Left lung (tissue), 10 donors: Measurements from ENCODE around the gene TTYH2. TPM values are rescaled to one million over a fixed set of nuclear protein-coding genes. Genes with fewer than 3 reads are reported as not detected.

Experiments used
- ATAC-seq: fragments of 200-7000 bp; cut with Tn5 transposase; one replicate; pipeline ENCODE4 v1.9.1; 2020; ENCODE audit warnings: moderate library complexity
- DNase-seq, 4 donors: peaks; one replicate each; pipeline ENCODE4 v3.0.0-alpha.2; 2013 to 2020
- H3K27ac ChIP-seq, 2 donors: fragments of 200-600 bp; sonication (generic) in 1 of 2; one replicate each; pipeline versions ENCODE4 v1.5.0 to v1.8.0; 2020 to 2021
- H3K27me3 ChIP-seq, 2 donors: fragments of 200-600 bp; sonication (generic) in 1 of 2; one replicate each; pipeline versions ENCODE4 v1.5.0 to v1.8.0; 2020 to 2021
- H3K36me3 ChIP-seq, 2 donors: fragments of 200-600 bp; sonication (generic) in 1 of 2; one replicate each; pipeline versions ENCODE4 v1.5.0 to v1.8.0; 2020 to 2021
- H3K4me1 ChIP-seq, 2 donors: fragments of 200-600 bp; one replicate each; pipeline ENCODE4 v1.8.0; 2021
- H3K4me3 ChIP-seq, 2 donors: fragments of 200-600 bp; sonication (generic) in 1 of 2; one replicate each; pipeline versions ENCODE4 v1.5.0 to v1.8.0; 2020 to 2021; ENCODE audit warnings: mild to moderate bottlenecking in 1 of 2
- H3K9me3 ChIP-seq, 2 donors: fragments of 200-600 bp; sonication (generic) in 1 of 2; one replicate each; pipeline versions ENCODE4 v1.5.0 to v1.8.0; 2020 to 2021
- intact Hi-C, 2 donors: fragments of 100-400 bp; cut with DNase I; formaldehyde crosslinking; loops; one replicate each; pipeline versions ENCODE4 v1.11.2 to v1.14.2; 2022
- polyA plus RNA-seq, 6 donors: library from polyadenylated mRNA; unstranded; fragments of 120-200 nt; gene quantifications; one replicate each; pipeline ENCODE4 v1.2.1, GENCODE V29; 2013; ENCODE audit not compliant: insufficient read length in 6 of 6
- total RNA-seq, 2 donors: library from RNA; stranded (reverse); fragmentation: NEBNext Ultra II Directional; extraction: Animal tissue kit (Norgen Biotek cat#: 25700); gene quantifications; one replicate each; pipeline ENCODE4 v1.2.1, GENCODE V29; 2021
- TF ChIP-seq, protein P1 (sequence below), 2 donors: fragments of 200-600 bp; sonication (generic) in 1 of 2; IDR thresholded peaks; one replicate each; pipeline versions ENCODE4 v1.5.0 to v1.8.0; 2021; ENCODE audit warnings: antibody characterized with exemption in 2 of 2
- donor health status: DM: no; HTN: yes; CAD: no.
- donor health status: DM: no; HTN: no; CAD: no.

TTYH2 gene
- total and polyA plus RNA-seq, 8 donors: 6.9 to 22.1 (median 16.5) TPM

DNA sequence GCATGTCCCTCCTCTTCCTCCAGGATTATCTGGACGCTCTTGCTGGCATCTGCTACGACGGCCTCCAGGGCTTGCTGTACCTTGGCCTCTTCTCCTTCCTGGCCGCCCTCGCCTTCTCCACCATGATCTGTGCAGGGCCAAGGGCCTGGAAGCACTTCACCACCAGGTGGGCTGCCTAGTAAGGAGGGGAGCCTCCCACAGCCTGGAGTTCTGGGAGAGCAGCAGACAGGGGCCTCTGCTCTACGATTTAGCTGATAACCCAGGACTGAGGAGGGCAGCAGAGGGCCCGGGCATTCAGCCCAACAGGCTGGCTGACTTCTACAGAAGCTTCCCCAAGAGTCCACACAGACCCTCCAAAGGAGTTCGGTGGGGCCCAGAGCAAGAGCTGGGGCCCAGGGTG lies 38.8 kb downstream of the TTYH2 start:
- Histone ChIP-seq H3K27me3 (no peaks in the 10 kb centered on the region), H3K27ac (no peak overlapping the region), H3K36me3 (peaks cover 0 to 6% of the 10 kb centered on the region in 2 donors), H3K4me1 (no peaks in the 10 kb centered on the region), H3K4me3 (no peak overlapping the region), H3K9me3 (no peaks in the 10 kb centered on the region)
- ATAC-seq: no peak
- DNase-seq: peak in 1 of 4 donors; percentile 31
- TF ChIP-seq, protein P1, sequence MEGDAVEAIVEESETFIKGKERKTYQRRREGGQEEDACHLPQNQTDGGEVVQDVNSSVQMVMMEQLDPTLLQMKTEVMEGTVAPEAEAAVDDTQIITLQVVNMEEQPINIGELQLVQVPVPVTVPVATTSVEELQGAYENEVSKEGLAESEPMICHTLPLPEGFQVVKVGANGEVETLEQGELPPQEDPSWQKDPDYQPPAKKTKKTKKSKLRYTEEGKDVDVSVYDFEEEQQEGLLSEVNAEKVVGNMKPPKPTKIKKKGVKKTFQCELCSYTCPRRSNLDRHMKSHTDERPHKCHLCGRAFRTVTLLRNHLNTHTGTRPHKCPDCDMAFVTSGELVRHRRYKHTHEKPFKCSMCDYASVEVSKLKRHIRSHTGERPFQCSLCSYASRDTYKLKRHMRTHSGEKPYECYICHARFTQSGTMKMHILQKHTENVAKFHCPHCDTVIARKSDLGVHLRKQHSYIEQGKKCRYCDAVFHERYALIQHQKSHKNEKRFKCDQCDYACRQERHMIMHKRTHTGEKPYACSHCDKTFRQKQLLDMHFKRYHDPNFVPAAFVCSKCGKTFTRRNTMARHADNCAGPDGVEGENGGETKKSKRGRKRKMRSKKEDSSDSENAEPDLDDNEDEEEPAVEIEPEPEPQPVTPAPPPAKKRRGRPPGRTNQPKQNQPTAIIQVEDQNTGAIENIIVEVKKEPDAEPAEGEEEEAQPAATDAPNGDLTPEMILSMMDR (IDR thresholded peaks at IDR 0.05): no peak
- intact Hi-C loops: no loop called here

DNA sequence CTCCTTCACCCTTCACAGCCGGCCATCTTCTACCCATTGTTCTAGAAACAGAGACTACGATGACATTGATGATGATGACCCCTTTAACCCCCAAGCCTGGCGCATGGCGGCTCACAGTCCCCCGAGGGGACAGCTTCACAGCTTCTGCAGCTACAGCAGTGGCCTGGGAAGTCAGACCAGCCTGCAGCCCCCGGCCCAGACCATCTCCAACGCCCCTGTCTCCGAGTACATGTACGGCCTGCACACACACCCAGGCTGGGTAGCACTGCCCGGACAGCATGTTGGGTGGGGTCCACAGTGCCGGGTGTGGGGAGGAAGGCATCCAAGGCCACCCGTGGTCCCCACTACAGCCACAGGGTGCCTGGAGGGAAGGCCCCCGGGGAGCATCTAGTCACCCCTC lies 39.7 kb downstream of the TTYH2 start:
- H3K9me3 ChIP-seq: no peaks in the 10 kb centered on the region
- no peaks in the 10 kb centered on the region for H3K27me3 ChIP-seq
- TF ChIP-seq, protein P1 (IDR thresholded peaks at IDR 0.05): no peak
- no peak overlapping the region for H3K27ac ChIP-seq
- DNase-seq (peak in 1 of 4 donors; percentile 70), ATAC-seq (no peak)
- H3K4me1 ChIP-seq: no peaks in the 10 kb centered on the region
- no peak overlapping the region for H3K4me3 ChIP-seq
- peaks cover 0 to 6% of the 10 kb centered on the region in 2 donors for H3K36me3 ChIP-seq
- intact Hi-C loops: no loop called here

- TF ChIP-seq, protein P1 (IDR thresholded peaks at IDR 0.05): no peak
- Histone ChIP-seq H3K9me3 (no peaks in the 10 kb centered on the region), H3K27ac (no peak overlapping the region), H3K27me3 (no peaks in the 10 kb centered on the region), H3K4me3 (no peak overlapping the region), H3K4me1 (no peaks in the 10 kb centered on the region), H3K36me3 (peaks cover 0 to 4% of the 10 kb centered on the region in 2 donors)
- DNase-seq (peak in 1 of 4 donors; percentile 29), ATAC-seq (no peak)
- intact Hi-C loops: no loop called here
These were observed 43.9 kb downstream of the TTYH2 start for GRCh38 chr17:74257311-74257710.

- H3K9me3 ChIP-seq: no peaks in the 10 kb centered on the region
- H3K27me3 ChIP-seq: no peaks in the 10 kb centered on the region
- ATAC-seq: no peak
- intact Hi-C loops: no loop called here
- DNase-seq: no peak
- H3K4me3 ChIP-seq: no peak overlapping the region
- H3K4me1 ChIP-seq: no peaks in the 10 kb centered on the region
- no peaks in the 10 kb centered on the region for H3K36me3 ChIP-seq
- TF ChIP-seq, protein P1 (IDR thresholded peaks at IDR 0.05): no peak
- H3K27ac ChIP-seq: no peak overlapping the region
These were observed 46.5 kb downstream of the TTYH2 start for GRCh38 chr17:74259667-74260524.

DNA sequence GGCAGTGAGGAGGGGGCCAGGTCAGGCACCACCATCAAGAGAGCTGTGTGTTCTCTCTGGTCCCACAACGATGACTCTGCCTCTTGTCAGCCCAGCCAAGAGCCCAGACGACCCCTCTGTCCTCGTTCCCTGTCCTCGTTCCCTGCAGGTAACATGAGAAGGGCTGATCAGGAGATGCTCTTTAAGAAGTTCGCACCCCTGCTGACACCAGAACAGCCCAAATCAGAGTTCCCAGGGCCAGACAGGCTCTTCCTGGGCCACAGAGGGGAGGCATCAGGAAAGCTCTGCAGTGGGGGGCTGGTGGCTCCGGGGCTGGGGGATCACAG lies 47.1 kb downstream of the TTYH2 start:
- DNase-seq: no peak

More for the DNA sequence above, 47.1 kb downstream of the TTYH2 start:
- Histone ChIP-seq H3K27ac (no peak overlapping the region), H3K36me3 (no peaks in the 10 kb centered on the region), H3K4me1 (no peaks in the 10 kb centered on the region), H3K9me3 (no peaks in the 10 kb centered on the region), H3K4me3 (no peak overlapping the region), H3K27me3 (no peaks in the 10 kb centered on the region)
- ATAC-seq: no peak
- intact Hi-C loops: no loop called here
- TF ChIP-seq, protein P1 (IDR thresholded peaks at IDR 0.05): no peak
